GM12865 (cell line): ENCODE data around the gene SUN1.

ENCODE experiments used
- DNase-seq: peaks from one replicate; pipeline ENCODE4 v3.0.0; 2010; ENCODE audit warnings: low read depth
- H3K4me3 ChIP-seq: 2 replicates; pipeline ENCODE4 v1.5.1; 2011; ENCODE audit warnings: mild to moderate bottlenecking, low read depth, low read length, control low read depth
- TF ChIP-seq, protein P1 (sequence below): IDR thresholded peaks from 2 replicates; pipeline ENCODE4 v1.5.1; 2011; ENCODE audit warnings: low read length, control low read depth, low read depth, inconsistent platforms; ENCODE audit not compliant: insufficient read depth; ENCODE audit errors: missing control alignments

Gene SUN1

DNA sequence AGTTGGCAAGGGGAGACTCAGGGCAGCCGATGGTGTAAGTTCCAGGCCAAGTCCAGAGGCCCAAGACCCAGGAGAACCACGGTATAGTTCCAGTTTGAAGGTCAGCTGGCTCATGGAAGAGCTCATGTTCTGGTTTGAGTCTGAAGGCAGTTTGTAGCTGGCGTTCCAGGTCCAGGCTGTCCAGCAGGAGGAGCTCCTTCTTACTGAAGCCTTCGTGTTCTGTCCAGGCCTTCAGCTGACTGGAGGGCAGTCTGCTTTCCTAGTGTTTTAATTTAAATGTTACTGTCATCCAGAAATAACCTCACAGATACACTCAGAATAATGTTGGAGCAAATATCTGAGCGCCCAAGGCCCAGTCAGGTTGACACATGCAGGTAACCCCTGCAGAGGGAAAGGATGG is 4.2 kb downstream of the SUN1 start:
- no peak overlapping the region for H3K4me3 ChIP-seq
- DNase-seq: no peak
- TF ChIP-seq, protein P1, sequence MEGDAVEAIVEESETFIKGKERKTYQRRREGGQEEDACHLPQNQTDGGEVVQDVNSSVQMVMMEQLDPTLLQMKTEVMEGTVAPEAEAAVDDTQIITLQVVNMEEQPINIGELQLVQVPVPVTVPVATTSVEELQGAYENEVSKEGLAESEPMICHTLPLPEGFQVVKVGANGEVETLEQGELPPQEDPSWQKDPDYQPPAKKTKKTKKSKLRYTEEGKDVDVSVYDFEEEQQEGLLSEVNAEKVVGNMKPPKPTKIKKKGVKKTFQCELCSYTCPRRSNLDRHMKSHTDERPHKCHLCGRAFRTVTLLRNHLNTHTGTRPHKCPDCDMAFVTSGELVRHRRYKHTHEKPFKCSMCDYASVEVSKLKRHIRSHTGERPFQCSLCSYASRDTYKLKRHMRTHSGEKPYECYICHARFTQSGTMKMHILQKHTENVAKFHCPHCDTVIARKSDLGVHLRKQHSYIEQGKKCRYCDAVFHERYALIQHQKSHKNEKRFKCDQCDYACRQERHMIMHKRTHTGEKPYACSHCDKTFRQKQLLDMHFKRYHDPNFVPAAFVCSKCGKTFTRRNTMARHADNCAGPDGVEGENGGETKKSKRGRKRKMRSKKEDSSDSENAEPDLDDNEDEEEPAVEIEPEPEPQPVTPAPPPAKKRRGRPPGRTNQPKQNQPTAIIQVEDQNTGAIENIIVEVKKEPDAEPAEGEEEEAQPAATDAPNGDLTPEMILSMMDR: no peak

- no peak overlapping the region for H3K4me3 ChIP-seq
- no peak for DNase-seq
- TF ChIP-seq, protein P1: no peak
Measured at GRCh38 chr7:837001-837400, 4.7 kb downstream of the SUN1 start.

GRCh38 chr7:840001-840600 is 7.8 kb downstream of the SUN1 start:
- H3K4me3 ChIP-seq: no peak overlapping the region
- TF ChIP-seq, protein P1: no peak
- DNase-seq: no peak

DNA sequence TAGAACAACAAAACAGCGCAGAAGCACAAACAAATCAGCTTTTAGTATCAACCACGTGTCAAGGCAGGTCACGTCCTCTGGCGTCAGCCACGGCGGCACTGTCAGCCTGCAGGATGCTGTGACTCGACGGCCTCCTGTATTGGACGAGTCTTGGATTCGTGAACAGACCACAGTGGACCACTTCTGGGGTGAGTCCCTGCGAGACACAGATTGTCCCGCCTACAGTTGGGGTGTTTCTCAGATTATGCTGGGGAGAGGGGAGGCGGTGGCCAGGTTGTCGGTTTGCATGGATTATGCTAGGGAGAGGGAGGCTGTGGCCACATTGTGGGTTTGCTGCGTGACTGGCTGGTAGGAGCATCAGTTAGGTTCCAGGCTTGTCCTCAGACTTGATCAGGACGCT is 9.7 kb downstream of the SUN1 start:
- TF ChIP-seq, protein P1: no peak
- DNase-seq: no peak
- H3K4me3 ChIP-seq: no peak overlapping the region

DNA sequence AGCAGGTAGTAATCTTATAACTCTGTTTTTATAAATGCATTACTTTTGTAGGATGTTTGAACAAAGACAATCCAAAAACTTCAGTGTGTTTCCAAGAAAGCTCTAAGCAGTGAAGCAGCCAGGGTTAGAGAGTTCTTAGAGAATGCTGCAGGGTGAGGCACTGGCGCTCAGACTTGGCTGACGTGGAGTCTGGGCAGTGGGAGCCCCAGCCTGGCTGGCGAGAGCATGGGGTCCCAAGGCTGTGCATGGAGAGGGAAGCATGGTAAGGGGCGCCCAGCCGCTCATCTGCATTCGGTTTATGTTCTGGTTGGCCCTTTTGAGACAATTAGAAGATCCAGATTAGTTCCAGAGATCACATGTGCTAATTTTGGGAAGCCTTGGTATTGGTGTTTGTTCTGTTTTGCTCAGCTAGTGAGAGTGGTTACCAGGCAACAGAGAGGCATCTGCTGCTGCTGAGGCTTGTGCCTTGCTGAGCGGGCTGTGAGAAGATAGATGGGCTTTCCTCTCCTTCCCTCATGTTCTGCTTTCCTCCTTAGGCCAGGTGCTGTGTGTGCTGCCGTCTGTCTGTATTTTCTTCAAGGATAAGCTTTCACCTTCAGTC is 10.3 kb downstream of the SUN1 start:
- no peak for DNase-seq
- H3K4me3 ChIP-seq: no peak overlapping the region
- TF ChIP-seq, protein P1: no peak

GRCh38 chr7:843230-843629 is 11.0 kb downstream of the SUN1 start:
- H3K4me3 ChIP-seq: no peak overlapping the region
- TF ChIP-seq, protein P1: no peak
- no peak for DNase-seq

DNA sequence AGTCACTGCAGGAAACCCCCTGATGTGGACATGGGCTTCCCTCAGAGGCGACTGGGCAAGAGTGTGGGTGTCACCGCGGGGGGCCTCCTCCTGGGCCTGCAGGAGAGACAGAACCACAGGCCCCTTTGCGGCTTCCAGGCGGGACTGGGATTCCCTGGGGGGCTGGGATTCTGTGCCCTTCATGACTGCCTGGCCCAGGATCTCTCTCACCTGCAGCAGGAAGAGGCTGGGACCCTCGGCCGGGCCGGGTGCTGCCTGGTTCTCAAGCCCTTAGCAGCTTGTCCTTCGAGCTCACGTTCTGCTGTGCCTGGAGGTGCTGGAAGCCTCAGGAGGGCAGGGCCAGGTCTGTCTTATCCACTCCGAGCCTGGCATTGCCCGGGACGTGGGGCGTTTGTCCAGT is 11.8 kb downstream of the SUN1 start:
- TF ChIP-seq, protein P1: no peak
- H3K4me3 ChIP-seq: no peak overlapping the region
- DNase-seq: no peak
